Activated effector memory CD4-positive, alpha-beta T cell treated with anti-CD3 and anti-CD28 coated beads, Interleukin-2, amount 50 U/mL, for 16 hours (primary cell): Measurements from ENCODE around the gene PGAP3.

Experiments used
- DNase-seq: peaks from one replicate; pipeline ENCODE4 v3.0.0-alpha.2; 2020

PGAP3 gene

GRCh38 chr17:39655105-39655504 lies 32.8 kb downstream of the PGAP3 start:
- no peak for DNase-seq

- DNase-seq: peak; percentile 92
Measured at GRCh38 chr17:39653662-39654331, 34.1 kb downstream of the PGAP3 start.

GRCh38 chr17:39653316-39653661 lies 34.6 kb downstream of the PGAP3 start:
- no peak for DNase-seq

- DNase-seq: no peak
Measured at GRCh38 chr17:39652587-39653315, 35.1 kb downstream of the PGAP3 start.

- DNase-seq: no peak
Measured at GRCh38 chr17:39651923-39652586, 35.8 kb downstream of the PGAP3 start.

- DNase-seq: no peak
Measured at GRCh38 chr17:39650121-39650579, 37.7 kb downstream of the PGAP3 start.

GRCh38 chr17:39648616-39649366 lies 39.1 kb downstream of the PGAP3 start:
- DNase-seq: no peak

- DNase-seq: no peak
Measured at GRCh38 chr17:39647256-39647655, 40.6 kb downstream of the PGAP3 start.

- no peak for DNase-seq
Measured at GRCh38 chr17:39643271-39643670, 44.6 kb downstream of the PGAP3 start.

GRCh38 chr17:39642291-39643074 lies 45.4 kb downstream of the PGAP3 start:
- no peak for DNase-seq

GRCh38 chr17:39641883-39642282 lies 46.0 kb downstream of the PGAP3 start:
- DNase-seq: no peak

- no peak for DNase-seq
Measured at GRCh38 chr17:39641097-39641496, 46.8 kb downstream of the PGAP3 start.

GRCh38 chr17:39640591-39641031 lies 47.2 kb downstream of the PGAP3 start:
- no peak for DNase-seq

- DNase-seq: no peak
Measured at GRCh38 chr17:39639566-39640458, 48.0 kb downstream of the PGAP3 start.

- DNase-seq: no peak
Measured at GRCh38 chr17:39639043-39639442, 48.8 kb downstream of the PGAP3 start.

GRCh38 chr17:39638317-39638716 lies 49.5 kb downstream of the PGAP3 start:
- no peak for DNase-seq

- peak; percentile 97 for DNase-seq
Measured at GRCh38 chr17:39636927-39637736, 50.7 kb downstream of the PGAP3 start, which contains the start of gene STARD3. Gene STARD3, plus strand, starts transcription at chr17:39637144. Its CDS starts 16,388 bp downstream, at chr17:39653532.

GRCh38 chr17:39636587-39636926 lies 51.3 kb downstream of the PGAP3 start:
- DNase-seq: peak; percentile 66

- DNase-seq: no peak
Measured at GRCh38 chr17:39635614-39636176, 52.2 kb downstream of the PGAP3 start.

- DNase-seq: no peak
Measured at GRCh38 chr17:39634384-39634871, 53.4 kb downstream of the PGAP3 start.
